CD4-positive, alpha-beta T cell treated with Interleukin-21 for 1 hour (primary cell): ENCODE data around the gene KCND2.
"Not testable (repeated sequence)": the region's sequence is repeated elsewhere in the genome, so short reads cannot be mapped to it uniquely, and the experiment has no call there.

ENCODE experiments used
- DNase-seq: peaks from one replicate; pipeline ENCODE4 v3.0.0-alpha.2; 2020

Gene KCND2

GRCh38 chr7:120272701-120273475 lies at the start of gene KCND2:
Gene KCND2 (plus strand): TSS chr7:120273175.
- DNase-seq: no peak

GRCh38 chr7:120226188-120226587 lies 46.8 kb upstream of the KCND2 start:
- no peak for DNase-seq

- DNase-seq: no peak
These were observed 45.7 kb upstream of the KCND2 start for GRCh38 chr7:120227255-120227654.

- no peak for DNase-seq
These were observed 43.9 kb upstream of the KCND2 start for GRCh38 chr7:120229084-120229483.

GRCh38 chr7:120233338-120233737 lies 39.6 kb upstream of the KCND2 start:
- DNase-seq: no peak

- DNase-seq: not testable (repeated sequence)
These were observed 32.6 kb upstream of the KCND2 start for GRCh38 chr7:120240350-120240749.

GRCh38 chr7:120241973-120242372 lies 31.0 kb upstream of the KCND2 start:
- DNase-seq: no peak

- no peak for DNase-seq
These were observed 18.1 kb upstream of the KCND2 start for GRCh38 chr7:120254845-120255244.

- DNase-seq: no peak
These were observed 16.5 kb upstream of the KCND2 start for GRCh38 chr7:120256344-120257070.

- DNase-seq: no peak
These were observed 13.6 kb upstream of the KCND2 start for GRCh38 chr7:120259386-120259785.

- DNase-seq: no peak
These were observed 12.9 kb upstream of the KCND2 start for GRCh38 chr7:120260111-120260510.

- no peak for DNase-seq
These were observed 714 bp upstream of the KCND2 start for GRCh38 chr7:120272261-120272660.

- DNase-seq: no peak
These were observed 551 bp downstream of the KCND2 start for GRCh38 chr7:120273476-120273975.

- DNase-seq: no peak
These were observed 1.5 kb downstream of the KCND2 start for GRCh38 chr7:120274482-120274881.

GRCh38 chr7:120274899-120275298 lies 1.9 kb downstream of the KCND2 start:
- DNase-seq: no peak

GRCh38 chr7:120276720-120277119 lies 3.7 kb downstream of the KCND2 start:
- no peak for DNase-seq

GRCh38 chr7:120278773-120279172 lies 5.8 kb downstream of the KCND2 start:
- no peak for DNase-seq

GRCh38 chr7:120280743-120281142 lies 7.8 kb downstream of the KCND2 start:
- DNase-seq: no peak

GRCh38 chr7:120293027-120293426 lies 20.1 kb downstream of the KCND2 start:
- no peak for DNase-seq

- no peak for DNase-seq
These were observed 29.2 kb downstream of the KCND2 start for GRCh38 chr7:120302190-120302589.

- DNase-seq: no peak
These were observed 30.1 kb downstream of the KCND2 start for GRCh38 chr7:120303105-120303504.

GRCh38 chr7:120304674-120305073 lies 31.7 kb downstream of the KCND2 start:
- no peak for DNase-seq

GRCh38 chr7:120307991-120308545 lies 35.1 kb downstream of the KCND2 start:
- DNase-seq: no peak
